ENCODE data around the gene ARID1A.

The ARID1A gene

GRCh38 chr1:26689504-26689903 lies 6.3 kb upstream of the ARID1A start:
- DNase-seq (ENCODE audit: low read depth): no peak
- H3K4me3 ChIP-seq (ENCODE audit: low read length): no peak overlapping the region
- no peak for TF ChIP-seq CTCF (conservative IDR thresholded peaks at IDR 0.05; ENCODE audit: low read depth, low read length)

GRCh38 chr1:26690157-26690556 lies 5.7 kb upstream of the ARID1A start:
- H3K4me3 ChIP-seq (ENCODE audit: low read length): no peak overlapping the region
- no peak for TF ChIP-seq CTCF (conservative IDR thresholded peaks at IDR 0.05; ENCODE audit: low read depth, low read length)
- DNase-seq (ENCODE audit: low read depth): no peak

GRCh38 chr1:26690576-26691031 lies 5.2 kb upstream of the ARID1A start:
- TF ChIP-seq CTCF (conservative IDR thresholded peaks at IDR 0.05; ENCODE audit: low read depth, low read length): no peak
- DNase-seq (ENCODE audit: low read depth): no peak
- no peak overlapping the region for H3K4me3 ChIP-seq (ENCODE audit: low read length)

- TF ChIP-seq CTCF (conservative IDR thresholded peaks at IDR 0.05; ENCODE audit: low read depth, low read length): peak; percentile 20
- peak overlapping the region; percentile 71 for H3K4me3 ChIP-seq (ENCODE audit: low read length)
- peak; percentile 83 for DNase-seq (ENCODE audit: low read depth)
Observed at GRCh38 chr1:26692211-26692792, 3.5 kb upstream of the ARID1A start.

GRCh38 chr1:26692793-26693490 lies 2.9 kb upstream of the ARID1A start:
- DNase-seq (ENCODE audit: low read depth): peak; percentile 98
- no peak for TF ChIP-seq CTCF (conservative IDR thresholded peaks at IDR 0.05; ENCODE audit: low read depth, low read length)
- peak overlapping the region; percentile 71 for H3K4me3 ChIP-seq (ENCODE audit: low read length)

GRCh38 chr1:26693599-26694572 lies 1.9 kb upstream of the ARID1A start:
- no peak for TF ChIP-seq CTCF (conservative IDR thresholded peaks at IDR 0.05; ENCODE audit: low read depth, low read length)
- no peak for DNase-seq (ENCODE audit: low read depth)
- H3K4me3 ChIP-seq (ENCODE audit: low read length): peak overlapping the region; percentile 71

Measured in retinal pigment epithelial cell (primary cell).